ENCODE measurements around the gene SLC25A51.

GRCh38 chr9:37928552-37929430, 24.9 kb upstream of the SLC25A51 start:
- no peak for TF ChIP-seq POLR2AphosphoS5 (IDR thresholded peaks at IDR 0.05)
- no peak for TF ChIP-seq POLR2A (IDR thresholded peaks at IDR 0.05)
- no peak for TF ChIP-seq CTCF (IDR thresholded peaks at IDR 0.05)

Measured in breast epithelium (tissue), 3 donors.